ENCODE results near the gene PHRF1.

Gene PHRF1

DNA sequence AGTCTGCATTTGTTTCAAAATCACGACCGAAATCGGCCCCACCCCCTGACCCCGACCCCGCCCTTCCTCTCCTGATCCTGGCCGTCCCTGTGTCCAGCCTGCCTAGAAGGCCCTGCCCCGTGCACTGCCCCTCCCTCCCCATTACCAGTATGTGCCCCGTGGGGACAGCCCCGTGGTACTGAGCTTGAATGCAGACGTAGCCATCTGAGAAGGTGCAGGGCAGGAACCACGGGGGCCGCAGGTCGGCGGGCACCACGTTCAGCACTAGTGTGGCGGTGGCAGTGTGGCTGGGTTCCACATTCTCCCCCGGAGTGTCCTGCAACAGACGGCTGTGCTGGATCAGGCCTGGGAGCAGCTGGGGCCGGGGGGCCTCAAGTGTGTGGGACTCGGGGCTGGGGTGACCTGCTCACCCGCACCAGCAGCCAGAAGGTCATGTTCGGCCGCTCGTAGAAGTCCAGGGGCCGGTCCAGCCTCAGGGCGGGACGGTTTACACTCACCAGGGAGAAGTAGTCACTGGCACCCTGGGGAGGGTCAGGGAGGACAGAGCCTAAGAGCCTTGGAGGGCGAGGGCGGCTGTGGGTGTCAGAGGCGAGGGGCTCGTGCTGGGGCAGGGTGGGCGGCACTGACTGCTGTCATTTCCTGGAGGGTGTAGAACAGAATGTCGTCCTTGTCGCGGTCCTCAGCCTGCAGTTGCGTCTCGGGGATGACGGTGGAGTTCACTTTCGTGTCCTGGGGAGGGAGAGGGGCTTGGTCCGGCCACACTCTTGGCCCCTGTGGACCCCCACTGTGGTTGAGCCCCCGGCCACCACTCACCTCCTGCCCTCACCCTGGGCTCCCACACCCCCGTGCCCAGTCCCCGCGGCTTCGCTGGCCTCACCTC lies 44.9 kb downstream of the PHRF1 start:
- Histone ChIP-seq H3K4me3 (no peak overlapping the region), H3K27ac (no peak overlapping the region)

DNA sequence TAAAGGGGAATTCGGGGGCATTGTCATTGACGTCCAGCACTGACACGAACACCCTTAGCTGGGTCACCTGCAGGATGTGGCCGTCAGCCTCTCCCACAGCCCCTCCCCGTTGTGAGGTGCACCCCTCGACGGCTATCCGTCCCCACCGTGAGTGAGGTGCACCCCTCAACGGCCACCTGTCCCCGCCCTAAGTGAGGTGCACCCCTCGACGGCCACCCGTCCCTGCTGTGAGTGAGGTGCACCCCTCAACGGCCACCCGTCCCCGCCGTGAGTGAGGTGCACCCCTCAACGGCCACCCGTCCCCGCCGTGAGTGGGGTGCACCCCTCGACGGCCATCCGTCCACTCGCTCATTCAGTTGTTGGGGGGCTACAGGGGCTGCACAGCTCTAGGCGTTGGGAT lies 45.6 kb downstream of the PHRF1 start:
- Histone ChIP-seq H3K4me3 (no peak overlapping the region), H3K27ac (no peak overlapping the region)

DNA sequence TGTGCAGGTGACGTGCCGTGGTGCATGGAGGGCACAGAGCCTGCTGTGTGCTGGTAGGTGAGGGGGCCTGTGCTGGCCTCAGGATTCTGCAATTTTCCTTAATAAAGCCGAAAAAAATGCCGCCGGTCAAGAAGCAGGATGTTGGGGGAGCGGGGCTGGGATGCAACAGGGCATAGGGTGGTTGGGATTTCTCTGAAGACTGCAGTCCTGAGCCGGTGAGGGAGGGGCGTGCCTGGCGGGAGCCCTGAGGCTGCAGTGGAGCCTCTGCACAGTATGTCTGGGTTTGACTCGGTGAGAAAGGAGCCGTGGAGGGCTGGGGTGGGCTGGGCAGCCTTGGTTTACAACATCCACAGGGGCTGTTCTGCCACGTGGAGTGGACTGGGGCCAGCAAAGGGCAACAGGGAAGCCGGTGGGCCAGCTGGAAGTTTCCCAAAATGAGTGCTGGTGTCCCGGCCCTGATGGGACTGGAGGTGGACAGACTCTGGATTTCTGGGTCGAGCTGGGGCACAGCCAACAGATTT lies 47.1 kb downstream of the PHRF1 start:
- H3K4me3 ChIP-seq, result no peak overlapping the region
- H3K27ac ChIP-seq, result no peak overlapping the region

DNA sequence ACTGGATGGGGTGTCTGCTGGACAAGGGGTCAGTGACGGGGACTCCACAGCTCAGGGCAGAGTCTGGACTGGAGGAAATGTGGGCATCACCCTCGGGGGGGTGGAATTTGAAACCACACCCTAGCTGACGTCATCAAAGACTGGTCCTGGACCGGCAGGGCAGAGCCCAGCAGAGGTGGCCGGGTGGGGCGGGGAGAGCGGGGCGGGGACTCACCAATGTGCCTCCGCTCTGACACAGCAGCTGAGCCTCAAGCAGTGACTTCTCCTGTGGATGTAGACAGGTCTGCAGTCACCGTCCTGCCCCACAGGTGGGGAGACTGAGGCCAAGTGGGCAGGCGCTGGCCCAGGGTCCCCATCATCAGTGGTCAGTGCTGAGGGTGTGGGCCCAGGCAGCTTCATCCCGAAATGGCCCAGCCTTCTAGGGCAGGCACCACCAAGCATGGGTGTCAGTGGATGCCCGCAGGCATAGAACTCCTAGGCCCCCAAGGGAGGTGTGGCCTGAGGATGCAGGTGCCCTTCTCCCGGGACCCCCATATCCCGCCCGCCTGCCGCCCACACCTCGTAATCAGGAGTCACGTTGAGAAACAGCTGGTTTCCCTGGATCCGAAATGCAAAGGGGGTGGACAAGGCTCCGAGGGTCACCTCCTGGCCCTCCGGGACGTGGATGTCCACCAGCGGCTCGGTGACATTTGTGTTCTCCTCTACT lies 47.9 kb downstream of the PHRF1 start:
- no peak overlapping the region for H3K4me3 ChIP-seq
- no peak overlapping the region for H3K27ac ChIP-seq

DNA sequence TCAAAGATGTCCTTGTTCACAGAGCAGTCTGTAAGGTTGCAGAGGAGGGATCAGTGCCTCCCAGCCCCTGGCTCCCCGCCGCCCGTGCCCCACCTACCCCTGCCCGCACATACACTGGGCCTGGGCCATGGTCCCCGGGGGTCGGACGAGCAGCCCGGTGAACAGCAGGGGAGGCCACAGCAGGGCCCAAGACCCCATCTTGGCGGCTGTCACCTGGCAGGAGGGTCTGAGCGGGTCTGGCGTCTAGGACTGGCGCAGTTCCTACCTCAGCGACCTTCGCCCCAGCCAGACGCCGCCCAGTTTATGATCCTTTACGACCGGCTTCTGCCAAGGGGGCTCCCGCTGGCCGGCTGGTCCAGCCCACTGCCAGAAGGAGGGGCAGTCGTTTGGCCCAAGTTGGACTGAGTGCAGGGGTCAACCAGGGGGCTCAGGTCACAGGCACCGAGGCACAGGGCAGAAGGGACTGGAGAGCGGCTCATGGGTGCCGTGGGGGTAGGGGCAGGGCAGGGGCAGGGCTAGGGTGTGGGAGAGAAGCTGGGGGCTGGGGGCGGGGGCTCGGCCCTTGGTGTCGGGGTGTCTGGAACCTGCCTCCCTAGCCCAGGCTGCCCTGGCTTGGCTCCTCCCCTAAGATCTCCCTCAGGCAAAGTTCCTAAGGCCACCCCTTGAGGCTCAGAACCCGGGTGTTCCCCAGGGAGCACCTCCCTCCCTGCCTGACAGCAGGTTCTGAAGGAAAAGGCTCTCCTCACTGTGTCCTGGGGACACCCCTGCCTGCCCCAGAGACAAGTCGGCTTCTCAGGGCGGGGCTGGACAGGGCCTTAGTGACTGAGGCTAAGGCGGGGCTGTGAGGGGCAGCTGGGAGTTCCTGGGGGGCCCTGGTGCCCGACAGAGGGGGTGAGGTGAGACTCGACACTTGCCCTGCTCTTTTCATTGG lies 48.7 kb downstream of the PHRF1 start, which contains the start of gene CDHR5:
Gene CDHR5 (minus strand): TSS at position 251 of the 931 bp plus-strand sequence. CDS start 53 bp downstream, at position 198.
- Histone ChIP-seq H3K4me3 (no peak within 1 kb of the TSS), H3K27ac (no peak within 1 kb of the TSS)

DNA sequence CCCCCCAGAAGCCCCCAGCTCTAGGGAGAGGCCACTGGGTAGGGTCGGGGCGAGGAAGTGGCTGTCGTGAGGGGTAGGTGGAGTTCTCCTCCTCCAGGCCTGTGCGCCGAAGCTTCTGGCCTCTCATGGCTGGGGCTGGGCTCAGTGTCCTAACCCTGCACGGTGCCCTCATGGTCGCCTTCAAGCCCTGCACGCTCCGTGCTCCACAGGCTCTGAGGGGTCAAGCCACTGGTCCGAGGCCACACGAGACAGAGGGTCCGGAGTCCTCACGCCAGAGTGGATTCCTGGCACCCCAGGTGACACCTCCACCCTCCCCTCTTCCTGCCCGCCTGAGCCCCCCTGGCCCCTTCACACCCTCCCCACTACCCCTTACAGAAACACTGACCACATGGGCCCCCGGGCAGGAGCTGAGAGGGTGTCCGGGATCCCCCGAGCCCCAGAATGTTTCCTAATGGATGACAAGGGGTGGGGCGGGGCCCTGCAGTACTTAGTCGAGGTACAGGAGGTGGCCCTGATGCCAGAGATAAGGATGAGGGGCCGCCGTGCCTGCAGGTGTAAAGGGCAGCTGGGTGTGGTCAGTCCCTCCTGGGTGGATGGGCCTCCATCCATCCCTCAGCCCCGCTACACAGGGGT lies 49.5 kb downstream of the PHRF1 start:
- Histone ChIP-seq H3K27ac (no peak overlapping the region), H3K4me3 (no peak overlapping the region)

DNA sequence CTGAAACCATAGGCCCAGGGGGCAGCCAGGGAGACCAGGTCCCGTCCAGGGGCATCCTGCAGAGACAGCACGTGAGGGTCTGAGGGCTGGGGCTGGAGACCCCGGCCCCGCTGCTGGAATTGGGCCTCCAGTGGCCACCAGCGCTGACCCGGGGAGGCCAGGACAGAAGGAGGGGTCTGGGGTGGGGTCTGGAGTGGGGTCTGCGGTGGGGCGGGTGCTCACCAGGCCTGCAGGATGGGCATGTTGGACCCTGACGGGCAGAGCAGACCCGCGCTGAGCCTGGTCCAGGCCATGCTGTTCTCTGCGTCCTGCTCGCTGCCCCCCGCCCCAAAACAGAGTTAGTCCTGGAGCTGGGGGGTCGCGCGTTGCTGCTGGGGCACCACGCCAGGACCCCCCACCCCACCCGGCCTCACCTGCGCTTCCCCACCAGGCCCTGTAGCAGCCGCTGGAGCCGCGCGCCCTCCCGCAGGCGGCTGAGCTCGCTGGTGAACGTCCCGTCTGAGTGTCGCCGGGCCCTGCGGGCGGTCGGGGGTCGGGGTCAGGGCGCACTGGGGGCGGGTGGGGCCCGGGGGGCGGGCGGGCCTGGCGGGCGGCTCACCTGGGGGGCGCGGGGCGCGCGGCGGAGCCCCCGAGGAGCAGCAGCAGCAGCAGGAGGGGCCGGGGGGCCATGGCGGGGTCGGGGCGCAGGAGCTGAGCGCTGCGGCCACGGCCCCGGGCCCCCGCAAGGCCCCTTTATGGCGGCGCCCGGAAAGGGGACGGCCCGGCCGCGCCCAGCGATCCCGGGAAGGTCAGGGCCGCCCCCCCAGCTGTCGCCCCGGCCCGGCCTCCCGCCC lies 50.4 kb downstream of the PHRF1 start, which contains the start of gene SCT:
Gene SCT (minus strand): TSS at position 707 of the 833 bp plus-strand sequence. CDS start 38 bp downstream, at position 669.
- peak within 1 kb of the TSS in 2 of 21 experiments; percentile 50 to 70 for H3K27ac ChIP-seq
- no peak within 1 kb of the TSS for H3K4me3 ChIP-seq

DNA sequence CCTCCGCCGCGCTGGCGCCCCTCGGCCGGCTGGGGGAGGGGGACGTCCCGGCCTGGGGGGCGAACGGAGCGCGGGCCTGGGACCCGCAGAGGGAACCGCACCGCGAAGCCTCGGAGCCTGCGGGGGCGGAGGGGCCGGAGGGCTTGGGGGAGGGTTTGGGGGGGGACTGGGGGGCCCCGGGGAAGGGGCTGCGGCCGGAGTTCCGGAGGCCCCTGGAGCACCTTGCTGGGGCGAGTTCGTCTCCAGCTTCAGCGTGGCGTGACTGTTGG lies 51.0 kb downstream of the PHRF1 start:
- no peak overlapping the region for H3K4me3 ChIP-seq
- no peak overlapping the region for H3K27ac ChIP-seq

DNA sequence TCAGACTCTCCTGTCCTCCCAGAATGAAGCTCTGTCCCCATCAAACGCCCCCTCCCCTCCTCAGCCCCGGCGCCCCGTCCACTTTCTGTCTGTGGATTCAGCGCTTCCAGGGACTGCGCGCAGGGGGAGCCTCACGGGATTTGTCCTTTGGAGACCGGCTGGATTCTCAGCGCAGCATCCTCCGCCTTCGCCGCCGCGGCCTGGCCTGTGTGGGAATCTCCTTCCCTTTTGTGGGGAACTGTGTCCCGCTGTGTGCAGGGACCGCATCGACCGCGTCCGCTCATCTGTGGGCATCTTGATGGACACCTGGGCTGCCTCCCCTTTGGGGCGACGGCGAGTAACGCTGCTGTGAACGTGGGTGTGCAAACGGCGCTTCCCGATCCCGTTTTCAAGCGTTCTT lies 51.8 kb downstream of the PHRF1 start:
- Histone ChIP-seq H3K27ac (peak overlapping the region in 4 of 21 experiments; percentile 41 to 70 (median 52)), H3K4me3 (no peak overlapping the region)

DNA sequence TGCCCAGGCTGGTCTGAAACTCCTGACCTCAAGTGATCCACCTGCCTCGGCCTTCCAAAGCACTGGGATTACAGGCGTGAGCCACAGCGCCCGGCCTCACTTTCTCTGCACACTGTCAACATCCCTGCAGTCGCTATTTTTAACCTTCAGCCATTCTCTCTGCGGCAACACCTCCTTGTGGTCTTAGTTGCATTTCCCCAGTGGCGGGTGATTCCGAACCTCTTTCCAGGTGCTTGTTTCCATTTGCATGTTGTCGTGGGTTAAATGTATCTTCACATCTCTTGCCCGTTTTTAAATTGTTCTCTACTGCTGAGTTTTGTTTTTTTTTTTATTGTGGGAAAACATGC lies 52.9 kb downstream of the PHRF1 start:
- peak overlapping the region in 5 of 21 experiments; percentile 21 to 66 (median 50) for H3K27ac ChIP-seq
- no peak overlapping the region for H3K4me3 ChIP-seq

DNA sequence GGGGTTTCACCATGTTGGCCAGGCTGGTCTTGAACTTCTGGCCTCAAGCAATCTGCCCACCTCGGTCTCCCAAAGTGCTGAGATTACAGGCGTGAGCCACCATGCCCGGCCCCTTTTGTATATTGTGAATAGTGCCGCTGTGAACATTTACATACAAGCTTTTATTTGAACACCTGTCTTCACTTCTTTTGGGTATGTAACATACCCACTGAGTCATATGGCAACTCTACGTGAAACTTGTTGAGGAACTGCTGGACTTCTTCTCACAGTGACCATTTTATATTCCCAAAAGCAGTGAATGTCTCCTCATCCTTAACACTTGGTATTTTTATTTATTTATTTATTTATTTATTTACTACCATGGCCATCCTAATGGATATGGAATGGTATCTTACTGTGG lies 54.6 kb downstream of the PHRF1 start:
- Histone ChIP-seq H3K27ac (no peak overlapping the region), H3K4me3 (no peak overlapping the region)

DNA sequence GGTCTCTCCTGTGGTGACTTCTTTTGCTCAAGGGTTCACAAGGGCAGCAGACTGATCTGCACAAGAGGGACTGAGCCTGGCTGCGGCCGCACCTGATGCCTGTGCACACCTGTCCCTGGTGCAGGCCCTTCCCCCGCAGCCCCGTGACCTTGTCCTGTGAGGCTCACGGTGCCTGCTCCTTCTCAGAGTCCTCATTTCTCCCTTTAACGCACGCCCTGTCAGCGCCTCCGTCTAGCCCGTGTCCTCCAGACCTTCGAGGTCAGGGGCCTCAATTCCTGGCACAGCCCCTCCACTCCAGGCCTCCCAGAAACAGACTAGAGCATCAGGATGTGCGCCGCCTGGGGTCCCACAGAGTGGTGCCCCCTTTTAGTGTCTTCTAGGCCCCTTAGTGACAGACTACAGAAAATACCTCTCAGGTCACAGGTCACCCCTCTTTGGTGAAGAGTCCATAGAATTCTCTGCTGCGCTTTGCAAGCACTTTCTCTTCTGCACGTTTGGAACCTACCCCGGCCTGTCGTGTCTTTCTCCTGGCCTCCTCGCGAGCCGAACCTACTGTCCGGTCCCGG lies 59.8 kb downstream of the PHRF1 start:
- H3K4me3 ChIP-seq, result no peak overlapping the region
- no peak overlapping the region for H3K27ac ChIP-seq

DNA sequence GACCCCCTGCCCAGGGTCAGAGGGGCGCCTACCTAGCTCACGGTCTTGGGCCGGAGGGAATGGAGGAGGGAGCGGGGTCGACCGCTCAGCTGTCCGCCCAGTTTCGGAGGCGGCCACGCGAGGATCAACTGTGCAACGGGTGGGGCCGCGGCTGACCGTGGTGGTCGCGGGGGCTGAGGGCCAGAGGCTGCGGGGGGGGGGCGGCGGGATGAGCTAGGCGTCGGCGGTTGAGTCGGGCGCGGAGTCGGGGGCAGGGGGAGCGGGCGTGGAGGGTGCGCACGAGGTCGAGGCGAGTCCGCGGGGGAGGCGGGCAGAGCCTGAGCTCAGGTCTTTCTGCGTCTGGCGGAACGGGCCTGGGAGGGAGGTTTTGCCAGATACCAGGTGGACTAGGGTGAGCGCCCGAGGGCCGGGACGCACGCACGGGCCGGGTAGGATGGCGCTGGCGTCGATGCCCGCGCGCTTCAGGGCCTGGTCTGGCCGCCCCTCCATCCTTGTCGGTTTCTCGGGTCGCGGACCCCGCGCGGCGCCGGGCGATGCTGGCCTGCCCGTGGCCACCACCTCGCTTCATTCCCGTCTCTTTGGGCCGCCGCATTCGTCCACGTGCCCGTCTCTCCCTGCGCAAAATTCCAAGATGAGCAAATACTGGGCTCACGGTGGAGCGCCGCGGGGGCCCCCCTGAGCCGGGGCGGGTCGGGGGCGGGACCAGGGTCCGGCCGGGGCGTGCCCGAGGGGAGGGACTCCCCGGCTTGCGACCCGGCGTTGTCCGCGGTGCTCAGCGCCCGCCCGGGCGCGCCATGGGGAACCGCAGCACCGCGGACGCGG lies 60.5 kb downstream of the PHRF1 start, which contains the start of gene DRD4:
Gene DRD4 (plus strand): TSS at position 759 of the 822 bp plus-strand sequence. CDS start 36 bp downstream, at position 795.
- no peak within 1 kb of the TSS for H3K27ac ChIP-seq
- H3K4me3 ChIP-seq, result peak within 1 kb of the TSS in 3 of 7 experiments; percentile 6 to 21 (median 12)

DNA sequence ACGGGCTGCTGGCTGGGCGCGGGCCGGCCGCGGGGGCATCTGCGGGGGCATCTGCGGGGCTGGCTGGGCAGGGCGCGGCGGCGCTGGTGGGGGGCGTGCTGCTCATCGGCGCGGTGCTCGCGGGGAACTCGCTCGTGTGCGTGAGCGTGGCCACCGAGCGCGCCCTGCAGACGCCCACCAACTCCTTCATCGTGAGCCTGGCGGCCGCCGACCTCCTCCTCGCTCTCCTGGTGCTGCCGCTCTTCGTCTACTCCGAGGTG lies 61.0 kb downstream of the PHRF1 start:
- peak overlapping the region in 3 of 7 experiments; percentile 6 to 21 (median 12) for H3K4me3 ChIP-seq
- H3K27ac ChIP-seq, result no peak overlapping the region

DNA sequence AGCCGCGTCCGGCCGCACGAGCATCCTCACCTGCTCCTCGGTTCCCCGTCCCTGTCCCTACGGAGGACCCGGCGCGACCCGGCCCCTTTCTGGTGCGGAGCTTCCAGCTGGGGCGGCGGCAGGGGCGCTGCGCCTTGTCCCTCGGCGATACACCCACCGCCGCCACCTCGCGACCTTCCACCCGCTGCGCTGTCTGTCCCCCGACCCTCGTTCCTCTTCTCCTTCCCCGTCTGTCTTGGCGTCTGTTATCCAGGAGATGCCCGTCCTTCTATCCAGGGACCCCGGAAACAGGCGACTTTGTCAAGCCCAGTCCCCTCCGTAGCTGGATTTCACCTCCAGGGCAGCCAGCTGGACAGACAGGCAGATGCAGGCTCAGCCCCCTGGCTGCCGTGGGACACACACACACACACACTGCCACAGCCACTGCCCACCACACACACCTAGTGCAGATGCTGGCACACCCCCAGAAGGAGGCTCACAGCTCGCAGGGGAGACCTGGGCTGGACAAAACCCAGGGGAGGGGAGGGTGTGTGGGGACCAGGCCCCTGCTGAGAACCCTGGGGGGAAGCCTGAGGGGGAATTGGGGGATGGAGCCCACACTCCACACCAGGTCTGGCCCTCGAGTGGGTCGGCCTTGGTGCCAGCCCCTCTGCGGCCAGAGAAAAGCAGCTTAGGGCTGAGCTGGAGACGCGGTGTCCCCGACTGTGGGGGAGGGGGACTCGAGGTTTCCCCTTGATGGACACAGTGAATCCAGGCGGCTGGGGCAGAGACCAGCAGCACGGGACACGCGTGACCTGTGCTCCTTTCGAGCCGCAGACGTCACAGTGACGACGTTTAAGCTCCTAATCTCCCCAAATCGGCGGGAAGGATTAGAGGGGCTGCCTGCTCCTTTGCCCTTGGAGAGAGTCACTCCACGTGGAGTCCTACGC lies 61.6 kb downstream of the PHRF1 start:
- peak overlapping the region in 3 of 7 experiments; percentile 6 to 21 (median 12) for H3K4me3 ChIP-seq
- no peak overlapping the region for H3K27ac ChIP-seq

DNA sequence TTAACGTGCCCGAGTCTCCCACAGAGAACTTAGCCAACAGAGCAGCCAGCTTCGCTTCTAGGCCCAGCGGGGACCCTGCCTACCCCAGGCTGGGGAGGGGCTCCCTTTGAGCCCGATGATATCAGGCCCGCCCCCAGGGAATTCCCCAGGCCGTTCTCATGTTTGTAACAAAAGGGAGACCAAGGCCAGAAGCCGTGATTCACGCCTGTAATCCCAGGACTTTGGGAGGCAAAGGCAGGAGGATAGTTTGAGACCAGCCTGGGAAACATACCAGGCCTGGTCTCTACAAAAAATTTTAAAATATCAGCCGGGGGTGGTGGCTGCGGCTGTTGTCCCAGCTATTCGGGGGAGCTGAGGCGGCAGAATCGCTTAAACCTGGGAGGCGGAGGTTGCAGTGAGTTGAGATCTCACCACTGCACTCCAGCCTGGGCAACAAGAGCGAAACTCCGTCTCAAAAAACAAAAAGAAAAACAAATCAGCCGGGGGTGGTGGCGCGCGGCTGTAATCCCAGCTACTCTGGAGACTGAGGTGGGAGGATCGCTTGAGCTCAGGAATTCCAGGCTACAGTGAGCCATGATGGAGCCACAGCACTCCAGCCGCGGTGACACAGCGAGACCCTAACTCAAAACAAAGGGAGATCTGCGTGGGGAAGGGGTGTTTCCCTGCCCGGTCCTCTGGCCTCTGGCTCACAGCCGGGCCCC lies 62.5 kb downstream of the PHRF1 start:
- H3K4me3 ChIP-seq, result no peak overlapping the region

More for the DNA sequence above, 62.5 kb downstream of the PHRF1 start:
- no peak overlapping the region for H3K27ac ChIP-seq

Measured in skin epidermis (tissue), 12 donors.